ENCODE measurements around the gene ZNF787.

The ZNF787 gene

DNA sequence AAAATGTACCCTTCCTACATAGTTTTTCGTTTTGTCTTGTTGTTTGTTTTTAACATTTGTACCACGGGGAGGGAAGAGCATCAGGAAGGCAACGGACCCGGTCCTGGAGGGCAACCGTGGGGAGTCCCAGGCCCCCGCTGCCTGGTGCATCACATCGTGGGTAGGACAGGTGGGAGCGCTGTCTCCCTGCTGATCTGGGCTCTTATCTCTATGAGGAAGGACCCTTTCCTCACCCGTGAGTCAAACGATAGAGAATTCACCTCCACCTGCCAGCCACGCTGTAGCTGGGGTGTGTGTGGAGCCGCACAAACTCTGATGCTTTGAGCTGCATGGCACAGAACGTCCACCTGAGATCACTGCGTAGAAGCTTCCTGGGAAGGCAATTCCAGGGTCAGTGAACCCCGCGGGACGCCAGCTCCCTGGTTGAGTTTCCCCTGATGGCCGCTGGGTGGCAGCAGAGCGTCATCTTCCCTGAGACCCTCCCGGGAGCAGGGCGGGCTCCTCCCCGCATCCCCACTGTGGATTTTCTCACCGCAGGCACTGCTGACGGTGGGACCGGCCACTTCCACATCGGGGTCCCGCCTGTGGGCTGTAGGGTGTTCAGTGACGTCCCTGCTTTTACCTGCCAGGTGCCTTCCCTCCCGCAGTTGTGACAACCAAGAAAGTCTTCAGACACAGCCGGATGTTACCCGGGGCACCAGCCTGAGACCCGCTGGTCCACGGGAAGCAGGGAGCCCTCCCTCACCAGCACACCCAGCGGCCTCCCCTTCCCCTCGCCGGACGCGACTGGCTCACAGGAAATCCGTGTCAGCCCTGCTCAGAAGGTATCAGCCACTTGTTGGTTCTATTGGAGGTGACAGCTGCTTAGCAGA lies 54.7 kb downstream of the ZNF787 start:
- TF ChIP-seq L3MBTL2 (conservative IDR thresholded peaks at IDR 0.05), result no peak
- no peak for TF ChIP-seq NFRKB (IDR thresholded peaks at IDR 0.05)
- no peak for TF ChIP-seq HDGF (IDR thresholded peaks at IDR 0.05; ENCODE audit: borderline replicate concordance)
- POLR2A ChIA-PET, result no interaction called here
- CTCF ChIA-PET, result interaction anchor here (0.6 to 1.8 kb wide), 9 partner anchors 10 to 267 kb away, joined by 3 to 7 read pairs (median 3); no protein-coding TSS in a partner anchor
- peak; percentile 86 for DNase-seq (ENCODE audit: extremely low spot score)

DNA sequence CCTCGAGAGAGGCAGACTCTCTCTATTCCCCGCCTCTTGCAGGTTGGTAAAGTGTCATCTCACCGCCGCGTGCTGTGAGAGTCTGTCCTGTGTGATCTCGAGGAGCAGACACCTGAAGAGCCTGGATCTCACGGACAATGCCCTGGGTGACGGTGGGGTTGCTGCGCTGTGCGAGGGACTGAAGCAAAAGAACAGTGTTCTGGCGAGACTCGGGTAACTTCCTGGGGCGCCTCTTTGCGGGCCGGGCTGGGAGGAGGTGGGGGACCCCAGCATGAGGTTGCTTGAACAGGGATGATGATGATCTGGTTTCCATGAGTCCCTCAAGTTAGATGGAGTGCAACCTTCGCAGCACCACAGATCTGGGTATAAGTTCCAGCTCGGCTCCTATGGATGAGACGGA lies 67.5 kb downstream of the ZNF787 start:
- TF ChIP-seq NFRKB (IDR thresholded peaks at IDR 0.05), result no peak
- no peak for TF ChIP-seq L3MBTL2 (conservative IDR thresholded peaks at IDR 0.05)
- TF ChIP-seq ELF4 (IDR thresholded peaks at IDR 0.05), result no peak
- no peak for TF ChIP-seq TARDBP (IDR thresholded peaks at IDR 0.05)
- no peak for TF ChIP-seq FOXK2 (IDR thresholded peaks at IDR 0.05)
- ChIA-PET CTCF (no interaction called here), POLR2A (no interaction called here)
- DNase-seq (ENCODE audit: extremely low spot score), result no peak
